Measurements from ENCODE around the gene HOXC9.

HOXC9 gene

GRCh38 chr12:54003625-54004024 is 3.7 kb downstream of the HOXC9 start:
- peak overlapping the region; percentile 22; the same call in 1 of the 2 replicates for H3K27ac ChIP-seq
- no peak for TF ChIP-seq CTCF (IDR thresholded peaks at IDR 0.05)
- no peak for TF ChIP-seq ZFX (IDR thresholded peaks at IDR 0.05; ENCODE audit: borderline replicate concordance)

GRCh38 chr12:54004063-54004840 is 4.3 kb downstream of the HOXC9 start:
- H3K27ac ChIP-seq: peak overlapping the region; percentile 22; the same call in 1 of the 2 replicates
- TF ChIP-seq CTCF (IDR thresholded peaks at IDR 0.05) (no peak), ZFX (IDR thresholded peaks at IDR 0.05; ENCODE audit: borderline replicate concordance) (no peak)

GRCh38 chr12:54004841-54005530 is 5.0 kb downstream of the HOXC9 start:
- TF ChIP-seq CTCF (IDR thresholded peaks at IDR 0.05) (no peak), ZFX (IDR thresholded peaks at IDR 0.05; ENCODE audit: borderline replicate concordance) (no peak)
- no peak overlapping the region for H3K27ac ChIP-seq

- TF ChIP-seq CTCF (IDR thresholded peaks at IDR 0.05) (no peak), ZFX (IDR thresholded peaks at IDR 0.05; ENCODE audit: borderline replicate concordance) (no peak)
- H3K27ac ChIP-seq: no peak overlapping the region
Measured at GRCh38 chr12:54005531-54005852, 5.5 kb downstream of the HOXC9 start.

GRCh38 chr12:54005853-54006558 is 6.0 kb downstream of the HOXC9 start:
- H3K27ac ChIP-seq: no peak overlapping the region
- TF ChIP-seq ZFX (IDR thresholded peaks at IDR 0.05; ENCODE audit: borderline replicate concordance) (no peak), CTCF (IDR thresholded peaks at IDR 0.05) (peak; percentile 97)

- H3K27ac ChIP-seq: no peak overlapping the region
- TF ChIP-seq CTCF (IDR thresholded peaks at IDR 0.05): no peak
- TF ChIP-seq ZFX (IDR thresholded peaks at IDR 0.05; ENCODE audit: borderline replicate concordance): no peak
Measured at GRCh38 chr12:54006559-54007220, 6.7 kb downstream of the HOXC9 start.

Data from 22Rv1 (cell line).